Mesenteric fat pad (tissue), 1 donor: Measurements from ENCODE around the gene LY6G6D. TPM values are rescaled to one million over a fixed set of nuclear protein-coding genes. Genes with fewer than 3 reads are reported as not detected.
"Not testable (repeated sequence)": the region's sequence is repeated elsewhere in the genome, so short reads cannot be mapped to it uniquely, and the experiment has no call there.

ENCODE experiments used
- DNase-seq: peaks from one replicate; pipeline ENCODE4 v3.0.0-alpha.2; 2020; ENCODE audit warnings: low spot score
- total RNA-seq: library from RNA; stranded (reverse); fragmentation: NEBNext Ultra II Directional; extraction: Animal tissue kit (Norgen Biotek cat#: 25700); gene quantifications from one replicate; pipeline ENCODE4 v1.2.1, GENCODE V29; 2021
- donor health status: DM: yes; HTN: yes; CAD: no.

Gene LY6G6D
- total RNA-seq, 1 donor from 2014 or later: not detected

GRCh38 chr6:31691564-31692108 is 23.5 kb upstream of the LY6G6D start:
- no peak for DNase-seq

GRCh38 chr6:31692353-31692752 is 22.8 kb upstream of the LY6G6D start:
- DNase-seq: no peak

- DNase-seq: no peak
Measured at GRCh38 chr6:31692886-31693285, 22.3 kb upstream of the LY6G6D start.

GRCh38 chr6:31693535-31693934 is 21.6 kb upstream of the LY6G6D start:
- DNase-seq: no peak

GRCh38 chr6:31697555-31697954 is 17.6 kb upstream of the LY6G6D start:
- no peak for DNase-seq

GRCh38 chr6:31700740-31701401 is 14.3 kb upstream of the LY6G6D start:
- DNase-seq: no peak

GRCh38 chr6:31701666-31702404 is 13.3 kb upstream of the LY6G6D start:
- DNase-seq: no peak

- no peak for DNase-seq
Measured at GRCh38 chr6:31702405-31702818, 12.7 kb upstream of the LY6G6D start.

- DNase-seq: peak; percentile 100
Measured at GRCh38 chr6:31702819-31703716, 12.1 kb upstream of the LY6G6D start, which contains the start of gene ABHD16A. Gene ABHD16A, minus strand, starts transcription at chr6:31703324. Its CDS starts 43 bp downstream, at chr6:31703281.

GRCh38 chr6:31705931-31706330 is 9.2 kb upstream of the LY6G6D start:
- no peak for DNase-seq

- DNase-seq: no peak
Measured at GRCh38 chr6:31706599-31706998, 8.5 kb upstream of the LY6G6D start, which contains the start of gene LY6G6F. Gene LY6G6F, plus strand, starts transcription at chr6:31706866. Its CDS starts 41 bp downstream, at chr6:31706907.

GRCh38 chr6:31707701-31708100 is 7.4 kb upstream of the LY6G6D start:
- DNase-seq: no peak

GRCh38 chr6:31708224-31708623 is 6.9 kb upstream of the LY6G6D start:
- DNase-seq: no peak

- DNase-seq: not testable (repeated sequence)
Measured at GRCh38 chr6:31709157-31709556, 6.0 kb upstream of the LY6G6D start.

GRCh38 chr6:31710523-31711219 is 4.5 kb upstream of the LY6G6D start:
- DNase-seq: no peak

GRCh38 chr6:31711233-31711632 is 3.9 kb upstream of the LY6G6D start:
- no peak for DNase-seq

GRCh38 chr6:31712296-31712695 is 2.9 kb upstream of the LY6G6D start:
- DNase-seq: no peak

- DNase-seq: no peak
Measured at GRCh38 chr6:31713465-31713864, 1.7 kb upstream of the LY6G6D start.

- DNase-seq: no peak
Measured at GRCh38 chr6:31713991-31714684, 1.0 kb upstream of the LY6G6D start.
